ENCODE measurements around the gene KLLN.

- TF ChIP-seq, protein P1, sequence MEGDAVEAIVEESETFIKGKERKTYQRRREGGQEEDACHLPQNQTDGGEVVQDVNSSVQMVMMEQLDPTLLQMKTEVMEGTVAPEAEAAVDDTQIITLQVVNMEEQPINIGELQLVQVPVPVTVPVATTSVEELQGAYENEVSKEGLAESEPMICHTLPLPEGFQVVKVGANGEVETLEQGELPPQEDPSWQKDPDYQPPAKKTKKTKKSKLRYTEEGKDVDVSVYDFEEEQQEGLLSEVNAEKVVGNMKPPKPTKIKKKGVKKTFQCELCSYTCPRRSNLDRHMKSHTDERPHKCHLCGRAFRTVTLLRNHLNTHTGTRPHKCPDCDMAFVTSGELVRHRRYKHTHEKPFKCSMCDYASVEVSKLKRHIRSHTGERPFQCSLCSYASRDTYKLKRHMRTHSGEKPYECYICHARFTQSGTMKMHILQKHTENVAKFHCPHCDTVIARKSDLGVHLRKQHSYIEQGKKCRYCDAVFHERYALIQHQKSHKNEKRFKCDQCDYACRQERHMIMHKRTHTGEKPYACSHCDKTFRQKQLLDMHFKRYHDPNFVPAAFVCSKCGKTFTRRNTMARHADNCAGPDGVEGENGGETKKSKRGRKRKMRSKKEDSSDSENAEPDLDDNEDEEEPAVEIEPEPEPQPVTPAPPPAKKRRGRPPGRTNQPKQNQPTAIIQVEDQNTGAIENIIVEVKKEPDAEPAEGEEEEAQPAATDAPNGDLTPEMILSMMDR (IDR thresholded peaks at IDR 0.05; ENCODE audit: low read length) = no peak
- TF ChIP-seq EZH2 (IDR thresholded peaks at IDR 0.05; ENCODE audit: borderline replicate concordance, low read length) = no peak
Observed at GRCh38 chr10:87843714-87844113, 19.6 kb downstream of the KLLN start.

Measured in OCI-LY1 (cell line).